ENCODE data around the gene NBDY. TPM values are rescaled to one million over a fixed set of nuclear protein-coding genes. Genes with fewer than 3 reads are reported as not detected.

NBDY gene
- total RNA-seq, 1 donor from 2014 or later = 3.3 TPM

GRCh38 chrX:56785442-56785841, 56.4 kb downstream of the NBDY start:
- no peak for DNase-seq

GRCh38 chrX:56786889-56787733, 58.1 kb downstream of the NBDY start:
- DNase-seq = no peak

- DNase-seq = no peak
Observed at GRCh38 chrX:56787734-56788152, 58.7 kb downstream of the NBDY start.

- no peak for DNase-seq
Observed at GRCh38 chrX:56788229-56788628, 59.2 kb downstream of the NBDY start.

GRCh38 chrX:56788717-56789122, 59.7 kb downstream of the NBDY start:
- no peak for DNase-seq

- DNase-seq = no peak
Observed at GRCh38 chrX:56789518-56790070, 60.6 kb downstream of the NBDY start.

GRCh38 chrX:56790778-56791177, 61.7 kb downstream of the NBDY start:
- DNase-seq = no peak

GRCh38 chrX:56791456-56791855, 62.4 kb downstream of the NBDY start:
- no peak for DNase-seq

GRCh38 chrX:56792270-56793111, 63.4 kb downstream of the NBDY start:
- DNase-seq = no peak

- no peak for DNase-seq
Observed at GRCh38 chrX:56793112-56793430, 64.0 kb downstream of the NBDY start.

GRCh38 chrX:56793521-56794320, 64.7 kb downstream of the NBDY start:
- DNase-seq = no peak

GRCh38 chrX:56794404-56795230, 65.6 kb downstream of the NBDY start:
- no peak for DNase-seq

GRCh38 chrX:56795309-56795868, 66.3 kb downstream of the NBDY start:
- no peak for DNase-seq

- DNase-seq = no peak
Observed at GRCh38 chrX:56796641-56797395, 67.8 kb downstream of the NBDY start.

- no peak for DNase-seq
Observed at GRCh38 chrX:56797574-56798338, 68.7 kb downstream of the NBDY start.

- DNase-seq = no peak
Observed at GRCh38 chrX:56798339-56798711, 69.3 kb downstream of the NBDY start.

GRCh38 chrX:56798866-56799758, 70.1 kb downstream of the NBDY start:
- no peak for DNase-seq

GRCh38 chrX:56800307-56800706, 71.3 kb downstream of the NBDY start:
- no peak for DNase-seq

Measured in tongue (tissue), 2 donors.